Measurements from ENCODE around the gene TMEM98. TPM values are rescaled to one million over a fixed set of nuclear protein-coding genes. Genes with fewer than 3 reads are reported as not detected.
"Not testable (repeated sequence)": the region's sequence is repeated elsewhere in the genome, so short reads cannot be mapped to it uniquely, and the experiment has no call there.

The TMEM98 gene
- total RNA-seq, 1 donor from 2014 or later, result 15.2 TPM

GRCh38 chr17:32940706-32941390 lies 12.9 kb downstream of the TMEM98 start:
- DNase-seq (ENCODE audit: low spot score) (no peak), ATAC-seq (no peak)

DNA sequence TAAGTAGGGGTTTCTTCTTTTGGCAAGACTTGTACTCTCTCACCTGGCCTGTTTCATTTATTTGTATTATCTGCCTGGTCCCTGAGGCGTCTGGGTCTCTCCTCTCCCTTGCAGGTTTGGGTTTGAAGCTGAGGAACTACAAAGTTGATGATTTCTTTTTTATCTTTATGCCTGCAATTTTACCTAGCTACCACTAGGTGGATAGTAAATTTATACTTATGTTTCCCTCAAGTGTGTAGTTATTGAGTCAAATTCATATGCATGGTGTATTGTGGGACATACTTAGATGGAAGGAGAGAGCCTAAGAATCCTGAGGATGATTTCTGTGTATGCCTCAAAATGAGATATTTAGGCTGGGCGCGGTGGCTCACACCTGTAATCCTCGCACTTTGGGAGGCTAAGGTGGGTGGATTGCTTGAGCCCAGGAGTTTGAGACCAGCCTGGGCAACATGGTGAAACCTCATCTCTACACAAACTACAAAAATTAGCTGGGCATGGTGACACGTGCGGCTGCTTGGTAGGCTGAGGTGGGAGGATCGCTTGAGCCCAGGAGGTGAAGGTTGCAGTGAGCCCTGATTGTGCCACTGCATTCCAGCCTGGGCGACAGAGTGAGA lies 13.6 kb downstream of the TMEM98 start:
- no peak for ATAC-seq
- no peak for DNase-seq (ENCODE audit: low spot score)

DNA sequence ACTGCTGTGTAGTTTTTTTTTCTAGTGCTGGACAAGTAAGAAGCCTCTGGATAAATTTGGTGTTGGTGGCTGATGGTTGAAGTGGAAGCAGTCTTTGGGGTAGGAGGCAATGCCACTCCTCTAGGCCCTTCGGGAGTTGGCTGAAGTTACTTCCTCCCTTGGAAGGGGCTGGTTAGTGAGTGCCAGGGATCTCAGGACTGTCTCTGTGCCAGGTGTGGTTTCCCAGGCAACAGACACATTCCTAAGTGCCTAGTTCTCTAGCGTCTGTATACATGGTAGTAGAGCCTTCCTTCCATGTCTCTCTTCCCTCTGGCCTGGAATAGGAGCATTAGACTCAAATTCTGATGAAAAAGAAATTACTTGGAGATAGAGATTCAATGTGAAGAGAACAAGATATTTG lies 15.3 kb downstream of the TMEM98 start:
- ATAC-seq, result no peak
- DNase-seq (ENCODE audit: low spot score), result no peak

DNA sequence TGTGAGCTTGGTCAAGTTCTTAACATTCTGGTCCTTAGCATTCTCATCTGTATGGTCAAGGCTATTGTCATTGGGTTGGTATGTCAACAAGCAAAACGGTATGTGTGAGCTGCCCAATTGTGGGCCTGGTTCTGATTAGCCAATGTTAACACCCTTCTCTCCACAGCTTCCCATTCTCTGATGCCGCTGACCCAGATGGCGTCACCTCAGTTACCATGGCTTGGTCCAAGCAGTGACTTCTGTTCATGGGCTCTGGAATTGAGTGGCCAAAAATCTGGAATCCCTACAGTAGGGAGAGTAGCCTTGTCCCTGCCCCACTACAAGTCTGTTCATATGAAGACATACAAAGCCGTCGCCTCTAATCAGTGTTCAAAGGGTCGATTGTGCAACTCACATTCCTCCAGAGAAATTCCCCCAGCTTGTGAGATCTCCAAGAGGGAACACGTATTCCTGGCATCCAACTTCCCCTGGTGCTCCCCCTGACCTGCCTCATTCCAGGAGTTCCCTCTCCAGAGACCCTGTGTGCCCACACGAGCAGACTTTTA lies 15.8 kb downstream of the TMEM98 start:
- ATAC-seq, result peak; percentile 20
- no peak for DNase-seq (ENCODE audit: low spot score)

GRCh38 chr17:32944248-32945020 lies 16.5 kb downstream of the TMEM98 start:
- DNase-seq (ENCODE audit: low spot score) (no peak), ATAC-seq (no peak)

DNA sequence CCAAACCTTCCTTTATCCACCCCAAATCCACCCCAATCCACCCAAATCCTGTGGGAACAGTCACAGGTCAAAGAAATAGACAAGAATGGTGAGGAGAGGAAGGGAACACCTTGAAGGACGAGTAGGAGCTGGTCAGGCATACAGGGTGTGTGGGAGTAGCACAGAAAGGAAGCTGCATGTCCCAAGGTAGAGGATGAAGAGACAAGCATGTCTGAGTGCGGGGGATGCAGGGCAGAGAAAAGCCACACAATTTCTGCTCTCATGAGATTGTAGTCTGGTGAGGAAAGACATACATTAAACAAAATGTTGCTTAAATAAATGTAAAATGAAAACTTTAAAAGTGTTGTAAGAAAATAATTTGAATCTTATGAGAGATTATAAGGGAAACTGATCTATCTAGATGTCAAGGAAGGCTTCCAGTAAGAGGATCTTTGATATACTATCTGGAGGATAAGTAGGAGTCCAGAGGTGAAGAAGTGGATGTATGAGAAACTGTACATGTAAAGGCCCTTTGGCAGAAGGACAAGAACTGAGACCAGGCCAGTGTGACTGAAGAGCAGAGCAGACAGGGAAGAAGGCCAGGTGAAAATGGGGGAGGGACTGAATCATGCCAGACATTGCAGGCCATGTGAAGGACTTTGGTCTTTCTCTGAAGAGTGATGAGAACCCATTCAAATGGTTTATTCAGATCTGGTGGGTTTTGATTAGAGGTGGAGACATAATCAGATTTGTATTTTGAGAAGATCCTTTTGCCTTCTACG lies 18.6 kb downstream of the TMEM98 start:
- DNase-seq (ENCODE audit: low spot score) (peak; percentile 60), ATAC-seq (peak; percentile 90)

- ATAC-seq (no peak), DNase-seq (ENCODE audit: low spot score) (no peak)
Measured at GRCh38 chr17:32947736-32948135, 19.8 kb downstream of the TMEM98 start.

- DNase-seq (ENCODE audit: low spot score) (no peak), ATAC-seq (no peak)
Measured at GRCh38 chr17:32949181-32949580, 21.2 kb downstream of the TMEM98 start.

- ATAC-seq; DNase-seq (ENCODE audit: low spot score): not testable (repeated sequence)
Measured at GRCh38 chr17:32952491-32952890, 24.5 kb downstream of the TMEM98 start.

GRCh38 chr17:32953045-32953444 lies 25.1 kb downstream of the TMEM98 start:
- ATAC-seq (no peak), DNase-seq (ENCODE audit: low spot score) (no peak)

GRCh38 chr17:32953857-32954256 lies 25.9 kb downstream of the TMEM98 start:
- DNase-seq (ENCODE audit: low spot score), result no peak
- ATAC-seq, result no peak

DNA sequence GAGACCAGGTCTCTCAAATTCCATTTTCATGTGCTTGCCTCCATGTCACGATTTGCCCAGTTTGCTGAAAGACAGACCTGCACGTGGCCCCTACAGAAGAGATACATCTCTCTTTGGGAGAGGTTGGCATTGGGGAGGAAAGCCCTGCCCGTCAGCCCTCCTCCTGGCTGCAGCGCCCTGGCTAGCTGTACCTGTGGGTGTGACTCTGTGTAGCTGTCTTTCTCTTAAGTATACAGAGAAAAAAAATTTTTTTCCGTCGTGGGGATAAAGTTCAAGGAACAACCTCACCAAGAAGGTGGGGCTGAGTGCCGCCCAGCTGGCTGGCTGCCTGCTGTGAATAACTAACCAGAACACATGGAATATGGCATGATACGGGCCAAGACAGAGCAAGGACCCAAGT lies 26.5 kb downstream of the TMEM98 start:
- DNase-seq (ENCODE audit: low spot score) (peak; percentile 76), ATAC-seq (peak; percentile 95)

- peak; percentile 16 for ATAC-seq
- no peak for DNase-seq (ENCODE audit: low spot score)
Measured at GRCh38 chr17:32955155-32955554, 27.2 kb downstream of the TMEM98 start.

DNA sequence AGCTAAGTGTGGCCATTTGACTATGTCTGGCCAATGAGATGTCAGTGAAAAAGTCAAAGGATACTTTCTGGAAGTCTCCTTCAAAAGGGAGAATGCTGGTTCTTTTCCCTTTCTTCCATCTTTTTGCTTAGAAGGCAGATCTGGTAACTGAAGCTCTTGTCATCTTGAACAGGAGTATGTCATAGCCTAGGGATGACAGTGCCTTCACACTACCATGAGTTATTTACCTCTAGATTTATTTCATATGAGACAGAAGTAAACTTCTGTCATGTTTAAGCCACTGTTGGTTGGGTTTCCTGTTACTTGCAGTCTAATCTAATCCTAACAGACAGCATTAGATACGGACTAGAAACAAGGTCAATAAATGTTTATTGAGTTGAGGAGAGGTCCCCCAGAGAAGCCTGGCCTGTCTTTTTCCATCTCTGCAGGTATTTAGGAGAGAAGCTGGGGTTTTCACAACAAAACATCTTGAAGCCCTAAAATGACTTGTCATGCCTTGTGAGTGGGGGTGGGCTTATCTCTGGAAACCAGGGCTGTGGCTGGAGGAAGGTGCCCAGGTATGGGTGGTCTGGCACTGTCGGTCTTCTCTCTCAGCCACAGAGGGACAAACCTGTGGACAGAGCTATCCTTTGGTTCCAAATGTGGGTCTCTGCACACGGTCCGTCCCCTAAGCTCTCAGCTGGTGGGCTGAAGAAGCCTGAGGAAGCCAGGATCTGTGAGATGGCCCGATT lies 28.5 kb downstream of the TMEM98 start:
- no peak for ATAC-seq

GRCh38 chr17:32958418-32958817 lies 30.5 kb downstream of the TMEM98 start:
- ATAC-seq (no peak), DNase-seq (ENCODE audit: low spot score) (no peak)

More for the DNA sequence above, 28.5 kb downstream of the TMEM98 start:
- no peak for DNase-seq (ENCODE audit: low spot score)

DNA sequence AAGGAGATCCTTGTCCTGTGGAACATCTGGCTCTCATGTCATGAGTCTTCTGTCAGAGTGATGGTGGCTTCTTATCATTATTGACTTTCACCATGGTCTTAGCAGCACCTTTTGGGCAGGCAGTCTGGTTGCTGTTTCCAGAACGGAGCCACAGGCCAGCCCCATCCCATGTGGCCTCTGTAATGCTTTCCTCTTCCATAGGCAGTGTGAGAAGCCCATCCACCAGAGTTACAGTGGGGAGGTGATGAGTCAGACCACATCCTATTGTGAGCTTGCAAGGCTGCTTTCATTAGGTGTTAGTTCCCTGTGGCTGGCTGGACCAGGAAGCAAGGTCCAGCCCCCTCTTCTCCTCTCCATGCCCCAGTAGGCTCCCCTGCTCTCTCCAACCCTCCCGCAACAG lies 32.9 kb downstream of the TMEM98 start:
- no peak for ATAC-seq
- DNase-seq (ENCODE audit: low spot score), result no peak

GRCh38 chr17:32962320-32962711 lies 34.4 kb downstream of the TMEM98 start:
- no peak for ATAC-seq
- no peak for DNase-seq (ENCODE audit: low spot score)

GRCh38 chr17:32964541-32964940 lies 36.6 kb downstream of the TMEM98 start:
- ATAC-seq (no peak), DNase-seq (ENCODE audit: low spot score) (no peak)

- not testable (repeated sequence) for ATAC-seq; DNase-seq (ENCODE audit: low spot score)
Measured at GRCh38 chr17:32969231-32969630, 41.3 kb downstream of the TMEM98 start.

DNA sequence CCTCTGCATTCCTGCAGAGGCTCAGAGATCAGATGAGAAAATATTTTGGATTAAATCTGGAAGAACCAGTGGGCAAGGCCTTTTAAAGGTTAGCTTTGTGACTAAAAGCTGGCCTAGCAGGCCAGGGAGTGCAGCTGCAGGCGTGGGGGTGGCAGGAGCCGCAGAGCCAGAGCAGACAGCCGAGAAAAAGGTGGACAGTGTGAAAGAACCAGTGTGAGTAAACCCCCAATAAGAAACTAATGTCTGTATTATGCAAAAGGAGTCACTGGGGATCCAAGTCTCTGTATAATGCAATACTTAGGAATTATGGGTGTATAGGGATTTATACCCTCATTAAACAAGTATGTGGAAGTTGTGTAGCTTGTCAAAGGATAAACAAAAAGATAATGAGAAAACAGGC lies 42.3 kb downstream of the TMEM98 start:
- DNase-seq (ENCODE audit: low spot score), result no peak
- no peak for ATAC-seq

All from left lobe of liver (tissue), 2 donors.